ENCODE data around the gene SLAMF7.

- TF ChIP-seq, protein P1, sequence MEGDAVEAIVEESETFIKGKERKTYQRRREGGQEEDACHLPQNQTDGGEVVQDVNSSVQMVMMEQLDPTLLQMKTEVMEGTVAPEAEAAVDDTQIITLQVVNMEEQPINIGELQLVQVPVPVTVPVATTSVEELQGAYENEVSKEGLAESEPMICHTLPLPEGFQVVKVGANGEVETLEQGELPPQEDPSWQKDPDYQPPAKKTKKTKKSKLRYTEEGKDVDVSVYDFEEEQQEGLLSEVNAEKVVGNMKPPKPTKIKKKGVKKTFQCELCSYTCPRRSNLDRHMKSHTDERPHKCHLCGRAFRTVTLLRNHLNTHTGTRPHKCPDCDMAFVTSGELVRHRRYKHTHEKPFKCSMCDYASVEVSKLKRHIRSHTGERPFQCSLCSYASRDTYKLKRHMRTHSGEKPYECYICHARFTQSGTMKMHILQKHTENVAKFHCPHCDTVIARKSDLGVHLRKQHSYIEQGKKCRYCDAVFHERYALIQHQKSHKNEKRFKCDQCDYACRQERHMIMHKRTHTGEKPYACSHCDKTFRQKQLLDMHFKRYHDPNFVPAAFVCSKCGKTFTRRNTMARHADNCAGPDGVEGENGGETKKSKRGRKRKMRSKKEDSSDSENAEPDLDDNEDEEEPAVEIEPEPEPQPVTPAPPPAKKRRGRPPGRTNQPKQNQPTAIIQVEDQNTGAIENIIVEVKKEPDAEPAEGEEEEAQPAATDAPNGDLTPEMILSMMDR (conservative IDR thresholded peaks at IDR 0.05 in 1 of 2, IDR thresholded peaks at IDR 0.05 in 1 of 2; ENCODE audit: extremely low read depth in 1 of 2, insufficient read depth in 1 of 2, low read depth in 1 of 2, low read length in 2 of 2), result no peak
- no peak for TF ChIP-seq EZH2 (IDR thresholded peaks at IDR 0.05; ENCODE audit: borderline replicate concordance, low read length)
These were observed 32.4 kb upstream of the SLAMF7 start for GRCh38 chr1:160706526-160707235.
